ENCODE results near the gene KANSL1. TPM values are rescaled to one million over a fixed set of nuclear protein-coding genes. Genes with fewer than 3 reads are reported as not detected.

The KANSL1 gene
- total RNA-seq, 4 donors from 2014 or later, result 53.8 to 107 (median 60.6) TPM

DNA sequence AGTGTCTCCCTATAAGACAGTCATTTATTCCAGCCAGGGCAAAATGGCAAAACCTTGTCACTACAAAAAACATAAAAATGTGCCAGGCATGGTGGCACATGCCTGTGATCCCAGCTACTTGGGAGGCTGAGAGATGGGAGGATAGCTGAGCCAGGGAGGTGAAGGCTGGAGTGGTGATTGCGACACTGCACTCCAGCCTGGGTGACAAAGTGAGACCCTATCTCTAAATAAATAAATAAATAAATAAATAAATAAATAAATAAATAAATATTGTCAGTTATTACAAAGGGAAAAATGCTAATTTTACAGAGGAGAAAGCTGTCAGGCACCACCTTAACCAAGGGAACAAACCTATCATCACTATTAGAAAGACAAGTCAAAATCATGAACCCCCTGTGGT lies 118.7 kb downstream of the KANSL1 start:
- intact Hi-C loops (cut with DNase I; ENCODE audit: low total_unique reads), result no loop called here
- TF ChIP-seq CTCF (IDR thresholded peaks at IDR 0.05), result no peak
- no peak overlapping the region for H3K4me3 ChIP-seq (ENCODE audit: low read depth, poor library complexity, severe bottlenecking)
- 100% methylated on average over 1 of the region's 1 CpG for WGBS, 2 donors
- DNase-seq (ENCODE audit: low spot score in 2 of 2), result no peak

GRCh38 chr17:46072998-46073397 lies 120.2 kb downstream of the KANSL1 start:
- WGBS, 2 donors, result 71 to 82% methylated on average over 1 of the region's 1 CpG
- TF ChIP-seq POLR2A (IDR thresholded peaks at IDR 0.05) (no peak), CTCF (IDR thresholded peaks at IDR 0.05) (no peak)
- DNase-seq (ENCODE audit: low spot score in 2 of 2), result no peak
- intact Hi-C loops (cut with DNase I; ENCODE audit: low total_unique reads), result no loop called here
- no peak overlapping the region for H3K4me3 ChIP-seq (ENCODE audit: low read depth, poor library complexity, severe bottlenecking)

DNA sequence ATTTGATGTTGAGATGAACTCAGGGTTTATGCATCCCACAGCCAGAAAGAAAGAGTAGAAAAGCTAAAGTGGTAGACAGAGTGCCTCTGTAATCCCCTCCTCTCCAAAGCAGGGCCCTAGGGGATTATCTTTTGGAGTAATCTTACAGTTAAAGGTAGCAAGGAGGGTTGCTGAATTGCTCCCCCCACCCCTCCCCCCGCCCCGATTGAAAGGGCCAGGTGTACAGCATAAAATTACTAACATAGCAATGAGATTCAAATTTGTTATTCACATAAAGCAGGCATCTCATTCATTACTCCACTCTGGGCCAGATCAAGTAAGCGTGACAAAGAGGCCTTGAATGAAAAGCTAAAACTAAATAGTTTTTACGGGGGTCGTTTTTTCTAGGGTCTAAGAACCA lies 121.4 kb downstream of the KANSL1 start:
- intact Hi-C loops (cut with DNase I; ENCODE audit: low total_unique reads), result no loop called here
- H3K4me3 ChIP-seq (ENCODE audit: low read depth, poor library complexity, severe bottlenecking), result no peak overlapping the region

DNA sequence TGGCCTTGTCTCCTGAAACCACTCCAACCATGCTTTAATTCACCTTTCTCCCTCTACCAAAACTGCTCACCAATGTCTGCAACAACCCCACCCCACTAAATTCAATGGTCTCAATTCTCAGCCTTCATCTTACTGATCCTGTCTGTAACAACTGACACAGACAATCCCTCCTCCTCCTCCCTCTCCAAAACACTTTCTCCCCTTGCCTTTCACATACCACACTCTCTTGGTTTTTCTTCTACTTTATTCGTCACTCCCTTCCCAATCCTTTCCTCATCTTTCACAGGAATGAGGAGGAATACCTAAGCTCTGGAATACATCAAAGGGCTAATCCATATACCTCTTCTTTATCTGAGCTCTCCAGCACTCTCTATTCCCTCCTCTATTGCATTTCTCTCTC lies 128.8 kb downstream of the KANSL1 start:
- no peak for DNase-seq (ENCODE audit: low spot score in 2 of 2)
- WGBS, 2 donors, result 91 to 92% methylated on average over 1 of the region's 1 CpG
- intact Hi-C loops (cut with DNase I; ENCODE audit: low total_unique reads), result no loop called here
- no peak overlapping the region for H3K4me3 ChIP-seq (ENCODE audit: low read depth, poor library complexity, severe bottlenecking)
- no peak for TF ChIP-seq CTCF (IDR thresholded peaks at IDR 0.05)

More for the DNA sequence above, 121.4 kb downstream of the KANSL1 start:
- DNase-seq (ENCODE audit: low spot score in 2 of 2), result no peak
- TF ChIP-seq CTCF (IDR thresholded peaks at IDR 0.05), result no peak
- no peak for TF ChIP-seq POLR2A (IDR thresholded peaks at IDR 0.05)
- 82 to 83% methylated on average over 5 of the region's 5 CpGs for WGBS, 2 donors

GRCh38 chr17:46063241-46063640 lies 130.0 kb downstream of the KANSL1 start:
- peak in 1 of 2 donors; percentile 35 for DNase-seq (ENCODE audit: low spot score in 2 of 2)
- WGBS, 2 donors, result 30 to 38% methylated on average over 2 of the region's 2 CpGs
- no peak overlapping the region for H3K4me3 ChIP-seq (ENCODE audit: low read depth, poor library complexity, severe bottlenecking)
- TF ChIP-seq CTCF (IDR thresholded peaks at IDR 0.05) (no peak), POLR2A (IDR thresholded peaks at IDR 0.05) (no peak)
- intact Hi-C loops (cut with DNase I; ENCODE audit: low total_unique reads), result no loop called here

- TF ChIP-seq POLR2A (IDR thresholded peaks at IDR 0.05) (no peak), CTCF (IDR thresholded peaks at IDR 0.05) (no peak)
- intact Hi-C loops (cut with DNase I; ENCODE audit: low total_unique reads), result no loop called here
- 97 to 98% methylated on average over 5 of the region's 5 CpGs for WGBS, 2 donors
- DNase-seq (ENCODE audit: low spot score in 2 of 2), result no peak
- H3K4me3 ChIP-seq (ENCODE audit: low read depth, poor library complexity, severe bottlenecking), result no peak overlapping the region
Observed at GRCh38 chr17:46061435-46061834, 131.8 kb downstream of the KANSL1 start.
